Activated CD4-positive, alpha-beta T cell treated with anti-CD3 and anti-CD28 coated beads for 1 hour (primary cell): Measurements from ENCODE around the gene ACSL1.
"Not testable (repeated sequence)": the region's sequence is repeated elsewhere in the genome, so short reads cannot be mapped to it uniquely, and the experiment has no call there.

Experiments
- DNase-seq: peaks from one replicate; pipeline ENCODE4 v3.0.0-alpha.2; 2020

Gene ACSL1

GRCh38 chr4:184825896-184826690, at the start of gene ACSL1:
ACSL1 (minus strand) TSS chr4:184825968; CDS start chr4:184803514, 22,454 bp downstream.
- peak; percentile 68 for DNase-seq

- DNase-seq = no peak
Measured at GRCh38 chr4:184873054-184873453, 47.3 kb upstream of the ACSL1 start.

- DNase-seq = no peak
Measured at GRCh38 chr4:184870718-184871117, 45.0 kb upstream of the ACSL1 start.

GRCh38 chr4:184868623-184869022, 42.9 kb upstream of the ACSL1 start:
- DNase-seq = no peak

GRCh38 chr4:184863916-184864315, 38.1 kb upstream of the ACSL1 start:
- DNase-seq = no peak

- DNase-seq = no peak
Measured at GRCh38 chr4:184861047-184861446, 35.3 kb upstream of the ACSL1 start.

GRCh38 chr4:184860018-184860779, 34.4 kb upstream of the ACSL1 start:
- no peak for DNase-seq

- DNase-seq = no peak
Measured at GRCh38 chr4:184857441-184858121, 31.8 kb upstream of the ACSL1 start.

GRCh38 chr4:184856277-184856609, 30.5 kb upstream of the ACSL1 start:
- no peak for DNase-seq

- DNase-seq = no peak
Measured at GRCh38 chr4:184854673-184855072, 28.9 kb upstream of the ACSL1 start.

- DNase-seq = no peak
Measured at GRCh38 chr4:184853436-184853835, 27.7 kb upstream of the ACSL1 start.

GRCh38 chr4:184851886-184852285, 26.1 kb upstream of the ACSL1 start:
- DNase-seq = no peak

GRCh38 chr4:184851200-184851541, 25.4 kb upstream of the ACSL1 start:
- DNase-seq = no peak

GRCh38 chr4:184850431-184851199, 24.8 kb upstream of the ACSL1 start:
- no peak for DNase-seq

GRCh38 chr4:184850018-184850417, 24.2 kb upstream of the ACSL1 start:
- no peak for DNase-seq

GRCh38 chr4:184849185-184849584, 23.4 kb upstream of the ACSL1 start:
- DNase-seq = no peak

- no peak for DNase-seq
Measured at GRCh38 chr4:184848510-184848909, 22.7 kb upstream of the ACSL1 start.

- no peak for DNase-seq
Measured at GRCh38 chr4:184846531-184846930, 20.8 kb upstream of the ACSL1 start.

- no peak for DNase-seq
Measured at GRCh38 chr4:184845367-184846021, 19.7 kb upstream of the ACSL1 start.

GRCh38 chr4:184844742-184845141, 19.0 kb upstream of the ACSL1 start:
- no peak for DNase-seq

GRCh38 chr4:184843984-184844554, 18.3 kb upstream of the ACSL1 start:
- DNase-seq = no peak

GRCh38 chr4:184839075-184839399, 13.3 kb upstream of the ACSL1 start:
- DNase-seq = not testable (repeated sequence)
